Uterus (tissue), 4 donors: ENCODE results near the gene CRIP2. TPM values are rescaled to one million over a fixed set of nuclear protein-coding genes. Genes with fewer than 3 reads are reported as not detected.

ENCODE experiments used
- DNase-seq, 2 donors: peaks; one replicate each; pipeline ENCODE4 v3.0.0-alpha.2; 2019 to 2020
- H3K27ac ChIP-seq, 2 donors: fragments of 200-600 bp; sonication (generic); 1 replicate in 1 of 2; 2 replicates in 1 of 2; pipeline ENCODE4 v1.5.1; 2016 to 2018
- H3K27me3 ChIP-seq, 2 donors: fragments of 200-600 bp; sonication (generic); one replicate each; pipeline ENCODE4 v1.5.1; 2018 to 2019; ENCODE audit warnings: control low read depth in 1 of 2
- H3K36me3 ChIP-seq, 2 donors: fragments of 200-600 bp; sonication (generic); one replicate each; pipeline ENCODE4 v1.5.1; 2019; ENCODE audit warnings: control low read depth in 1 of 2
- H3K4me1 ChIP-seq, 2 donors: fragments of 200-600 bp; sonication (generic); one replicate each; pipeline ENCODE4 v1.5.1; 2018 to 2019; ENCODE audit warnings: control low read depth in 1 of 2
- H3K4me3 ChIP-seq, 2 donors: fragments of 200-600 bp; sonication (generic); 1 replicate in 1 of 2; 2 replicates in 1 of 2; pipeline ENCODE4 v1.5.1; 2018 to 2019; ENCODE audit warnings: mild to moderate bottlenecking in 1 of 2
- H3K9me3 ChIP-seq, 2 donors: fragments of 200-600 bp; sonication (generic); one replicate each; pipeline ENCODE4 v1.5.1; 2019; ENCODE audit warnings: control low read depth in 1 of 2
- POLR2A ChIP-seq, 2 donors: fragments of 450-650 bp; IDR thresholded peaks; one replicate each; pipeline ENCODE4 v1.6.1; 2016; ENCODE audit warnings: antibody characterized with exemption in 2 of 2, mild to moderate bottlenecking in 1 of 2, moderate library complexity in 1 of 2
- intact Hi-C: fragments of 100-400 bp; cut with DNase I; formaldehyde crosslinking; loops from one replicate; pipeline ENCODE4 v1.15.1; 2023; ENCODE audit warnings: low total_unique reads
- total RNA-seq, 4 donors: library from RNA; depleted of rRNA in 3 of 4; stranded (reverse); fragments of >200 nt in 3 of 4; gene quantifications; one replicate each; pipeline versions ENCODE4 v1.1.0 to v1.2.4, GENCODE V29; 2014 to 2023
- TF ChIP-seq, protein P1 (sequence below), 4 experiments: fragments of 200-600 bp in 2 of 4; fragments of 450-650 bp in 2 of 4; sonication (generic) in 2 of 4; IDR thresholded peaks; one replicate each; pipeline ENCODE4 v1.5.1; 2016 to 2019; ENCODE audit warnings: antibody characterized with exemption in 4 of 4, mild to moderate bottlenecking in 2 of 4, moderate library complexity in 1 of 4
- donor health status: DM: yes; HTN: yes; CAD: no.

Gene CRIP2
- total RNA-seq, 4 donors from 2014 or later, result 76.1 to 377 (median 163) TPM

DNA sequence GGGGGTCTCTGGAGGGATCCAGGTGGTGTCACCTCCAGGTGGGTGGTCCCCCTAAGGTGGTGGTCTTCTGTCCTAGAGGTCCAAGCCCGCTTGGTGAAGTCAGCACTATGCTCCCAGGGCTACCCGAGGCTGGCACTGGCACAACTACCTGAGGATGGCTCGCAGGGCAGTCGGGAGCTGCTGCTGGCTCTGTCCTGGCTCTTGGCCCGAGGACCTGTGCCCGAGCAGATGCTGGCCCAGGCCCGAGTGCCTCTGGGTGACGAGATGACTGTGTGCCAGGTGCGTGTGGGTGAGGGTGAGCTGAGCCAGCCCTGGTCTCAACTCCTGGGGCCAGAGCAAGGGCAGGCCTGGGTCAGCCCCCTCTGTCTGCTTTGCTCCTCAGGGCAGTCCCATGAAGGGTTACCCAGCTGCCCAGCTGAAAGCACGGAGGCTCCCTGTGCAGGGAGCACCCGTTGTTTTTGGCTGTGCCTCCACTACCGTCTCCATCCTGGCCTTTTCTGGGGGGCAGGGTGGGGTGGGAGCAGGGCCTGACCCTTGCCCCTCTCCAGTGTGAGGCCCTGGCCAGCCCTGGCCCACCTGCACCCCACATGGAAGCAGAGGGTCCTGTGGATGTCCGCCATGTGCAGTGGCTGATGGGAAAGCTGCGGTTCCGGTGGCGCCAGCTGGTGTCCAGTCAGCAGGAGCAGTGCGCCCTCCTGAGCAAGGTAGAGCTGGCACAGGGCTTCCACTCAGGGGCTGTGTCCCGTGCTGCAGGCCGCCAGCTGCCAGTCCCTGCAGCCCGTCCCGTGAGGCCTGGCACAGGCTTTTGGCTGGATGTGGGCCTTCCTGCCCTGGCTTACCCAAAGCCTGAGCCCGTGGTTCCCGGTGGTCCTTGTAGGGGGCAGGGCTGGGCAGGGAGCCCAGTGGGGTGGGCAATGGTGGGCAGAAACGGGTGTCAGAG lies 17.7 kb downstream of the CRIP2 start:
- H3K4me3 ChIP-seq, result peak overlapping the region in 1 of 2 donors; percentile 72

DNA sequence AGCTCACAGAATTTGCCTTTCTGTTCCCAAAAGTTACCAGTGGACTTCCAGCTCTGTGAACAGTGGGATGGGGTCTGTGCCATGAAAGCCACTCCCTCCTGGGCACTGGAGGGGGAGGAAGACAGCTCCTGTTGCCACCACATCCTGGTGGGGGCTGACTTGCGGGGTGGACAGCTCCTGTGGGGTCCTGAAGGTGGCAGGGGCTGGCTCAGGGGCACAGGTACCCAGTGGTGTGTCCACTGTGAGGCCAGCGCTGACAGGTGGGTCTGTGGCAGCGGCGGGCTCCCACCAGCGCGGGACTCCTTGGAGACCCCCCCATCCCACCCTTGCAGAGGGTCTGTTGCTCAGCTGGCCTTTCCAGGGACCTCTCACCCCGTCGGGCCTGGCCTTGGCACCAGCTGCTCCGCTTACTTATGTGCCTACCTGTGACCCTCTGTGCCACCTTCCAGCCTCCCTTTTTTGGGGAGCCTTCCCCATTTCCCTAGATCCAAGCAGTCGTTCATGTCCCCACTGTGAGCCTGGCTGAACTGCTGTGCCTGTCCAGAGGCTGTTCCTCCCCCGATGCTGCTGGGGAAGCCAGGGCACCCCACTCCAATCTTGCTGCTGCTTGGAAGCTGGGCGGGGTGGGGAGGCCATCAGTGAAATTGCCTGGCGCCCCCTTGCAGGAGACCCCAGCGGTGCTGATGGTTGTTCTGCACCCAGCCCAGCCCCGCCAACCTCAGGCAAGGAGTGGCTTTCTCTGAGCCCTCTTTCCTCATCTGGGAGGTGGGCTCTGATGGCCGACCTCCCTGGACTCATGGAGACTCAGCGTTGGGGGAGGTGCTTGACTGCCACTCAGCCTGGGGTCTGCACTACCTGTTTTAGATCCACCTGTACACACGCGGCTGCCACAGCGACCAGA lies 18.6 kb downstream of the CRIP2 start:
- peak; percentile 18 to 19 for DNase-seq
- Histone ChIP-seq H3K4me1 (peaks cover 0 to 9% of the 10 kb centered on the region in 2 donors), H3K27ac (no peak overlapping the region), H3K9me3 (no peaks in the 10 kb centered on the region), H3K36me3 (no peaks in the 10 kb centered on the region), H3K4me3 (no peak overlapping the region), H3K27me3 (no peaks in the 10 kb centered on the region)
- intact Hi-C loops, result no loop called here
- no peak for TF ChIP-seq POLR2A (IDR thresholded peaks at IDR 0.05)
- TF ChIP-seq, protein P1, sequence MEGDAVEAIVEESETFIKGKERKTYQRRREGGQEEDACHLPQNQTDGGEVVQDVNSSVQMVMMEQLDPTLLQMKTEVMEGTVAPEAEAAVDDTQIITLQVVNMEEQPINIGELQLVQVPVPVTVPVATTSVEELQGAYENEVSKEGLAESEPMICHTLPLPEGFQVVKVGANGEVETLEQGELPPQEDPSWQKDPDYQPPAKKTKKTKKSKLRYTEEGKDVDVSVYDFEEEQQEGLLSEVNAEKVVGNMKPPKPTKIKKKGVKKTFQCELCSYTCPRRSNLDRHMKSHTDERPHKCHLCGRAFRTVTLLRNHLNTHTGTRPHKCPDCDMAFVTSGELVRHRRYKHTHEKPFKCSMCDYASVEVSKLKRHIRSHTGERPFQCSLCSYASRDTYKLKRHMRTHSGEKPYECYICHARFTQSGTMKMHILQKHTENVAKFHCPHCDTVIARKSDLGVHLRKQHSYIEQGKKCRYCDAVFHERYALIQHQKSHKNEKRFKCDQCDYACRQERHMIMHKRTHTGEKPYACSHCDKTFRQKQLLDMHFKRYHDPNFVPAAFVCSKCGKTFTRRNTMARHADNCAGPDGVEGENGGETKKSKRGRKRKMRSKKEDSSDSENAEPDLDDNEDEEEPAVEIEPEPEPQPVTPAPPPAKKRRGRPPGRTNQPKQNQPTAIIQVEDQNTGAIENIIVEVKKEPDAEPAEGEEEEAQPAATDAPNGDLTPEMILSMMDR (IDR thresholded peaks at IDR 0.05), result no peak

More for the DNA sequence above, 17.7 kb downstream of the CRIP2 start:
- no peaks in the 10 kb centered on the region for H3K27me3 ChIP-seq
- no peaks in the 10 kb centered on the region for H3K36me3 ChIP-seq
- intact Hi-C loops, result no loop called here
- H3K27ac ChIP-seq, result no peak overlapping the region
- H3K4me1 ChIP-seq, result peaks cover 0 to 9% of the 10 kb centered on the region in 2 donors
- TF ChIP-seq, protein P1 (IDR thresholded peaks at IDR 0.05), result no peak
- TF ChIP-seq POLR2A (IDR thresholded peaks at IDR 0.05), result no peak
- no peaks in the 10 kb centered on the region for H3K9me3 ChIP-seq
- DNase-seq, result peak; percentile 38 to 39

DNA sequence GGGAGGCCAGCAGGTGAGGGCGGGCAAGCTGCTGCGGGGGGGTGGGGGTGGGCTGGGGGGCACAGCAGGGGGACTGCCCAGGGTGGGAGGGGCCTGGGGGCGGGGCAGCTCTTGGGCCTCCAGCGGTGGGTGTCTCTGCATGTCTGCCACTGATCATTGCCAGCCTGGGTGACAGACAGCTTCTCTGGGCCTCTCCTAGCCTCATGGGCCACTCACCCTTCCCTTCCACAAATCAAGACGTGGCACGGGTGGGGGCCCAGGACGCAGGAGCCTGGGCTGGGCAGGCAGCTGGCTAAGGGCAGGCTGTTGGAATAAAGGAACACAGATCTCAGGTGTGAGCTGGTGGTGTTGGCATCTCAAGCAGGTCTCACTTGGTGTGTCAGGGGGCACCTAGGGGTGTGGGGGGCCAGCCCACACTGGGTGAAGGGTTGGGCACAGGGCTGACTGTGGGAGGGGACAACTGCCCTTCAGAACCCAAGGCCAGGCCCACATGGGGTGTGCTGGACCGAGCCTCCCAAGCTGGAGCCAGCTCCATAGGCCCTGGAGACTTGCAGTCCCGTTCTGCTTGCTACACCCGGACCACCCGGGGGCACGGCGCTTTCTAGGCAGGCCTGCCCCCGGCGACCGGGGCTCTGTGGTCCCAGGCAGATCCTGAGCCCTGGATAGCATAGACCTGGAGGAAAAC lies 19.4 kb downstream of the CRIP2 start:
- TF ChIP-seq, protein P1 (IDR thresholded peaks at IDR 0.05), result no peak
- no peak for TF ChIP-seq POLR2A (IDR thresholded peaks at IDR 0.05)
- intact Hi-C loops, result no loop called here
- Histone ChIP-seq H3K36me3 (no peaks in the 10 kb centered on the region), H3K27me3 (no peaks in the 10 kb centered on the region), H3K4me3 (no peak overlapping the region), H3K27ac (no peak overlapping the region), H3K4me1 (peaks cover 0 to 8% of the 10 kb centered on the region in 2 donors), H3K9me3 (no peaks in the 10 kb centered on the region)
- peak in 1 of 2 donors; percentile 13 for DNase-seq

DNA sequence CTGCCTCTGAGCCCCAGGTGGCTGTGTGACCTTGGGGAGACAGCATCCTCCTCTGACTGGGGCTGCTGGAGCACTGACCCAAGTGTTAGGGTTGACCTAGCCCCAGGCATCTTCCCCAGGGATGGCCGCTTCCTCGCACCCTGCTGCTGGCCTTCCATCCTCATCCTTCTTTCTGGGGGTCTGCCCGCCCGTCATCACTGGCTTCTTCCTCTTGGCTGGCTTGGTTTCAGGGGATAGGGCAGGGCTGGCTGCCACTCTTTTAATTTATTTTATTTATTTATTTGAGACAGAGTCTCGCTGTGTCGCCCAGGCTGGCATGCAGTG lies 19.9 kb downstream of the CRIP2 start:
- no peak for TF ChIP-seq POLR2A (IDR thresholded peaks at IDR 0.05)
- TF ChIP-seq, protein P1 (IDR thresholded peaks at IDR 0.05), result no peak
- peaks cover 0 to 3% of the 10 kb centered on the region in 2 donors for H3K4me1 ChIP-seq
- no peak for DNase-seq
- H3K4me3 ChIP-seq, result no peak overlapping the region
- H3K27ac ChIP-seq, result no peak overlapping the region
- H3K9me3 ChIP-seq, result no peaks in the 10 kb centered on the region
- intact Hi-C loops, result no loop called here
- H3K36me3 ChIP-seq, result no peaks in the 10 kb centered on the region
- no peaks in the 10 kb centered on the region for H3K27me3 ChIP-seq
